Activated CD8-positive, alpha-beta memory T cell treated with anti-CD3 and anti-CD28 coated beads for 24 hours (primary cell): ENCODE results near the gene GSTP1.

Experiments
- DNase-seq: peaks from one replicate; pipeline ENCODE4 v3.0.0-alpha.2; 2020

GSTP1 gene

DNA sequence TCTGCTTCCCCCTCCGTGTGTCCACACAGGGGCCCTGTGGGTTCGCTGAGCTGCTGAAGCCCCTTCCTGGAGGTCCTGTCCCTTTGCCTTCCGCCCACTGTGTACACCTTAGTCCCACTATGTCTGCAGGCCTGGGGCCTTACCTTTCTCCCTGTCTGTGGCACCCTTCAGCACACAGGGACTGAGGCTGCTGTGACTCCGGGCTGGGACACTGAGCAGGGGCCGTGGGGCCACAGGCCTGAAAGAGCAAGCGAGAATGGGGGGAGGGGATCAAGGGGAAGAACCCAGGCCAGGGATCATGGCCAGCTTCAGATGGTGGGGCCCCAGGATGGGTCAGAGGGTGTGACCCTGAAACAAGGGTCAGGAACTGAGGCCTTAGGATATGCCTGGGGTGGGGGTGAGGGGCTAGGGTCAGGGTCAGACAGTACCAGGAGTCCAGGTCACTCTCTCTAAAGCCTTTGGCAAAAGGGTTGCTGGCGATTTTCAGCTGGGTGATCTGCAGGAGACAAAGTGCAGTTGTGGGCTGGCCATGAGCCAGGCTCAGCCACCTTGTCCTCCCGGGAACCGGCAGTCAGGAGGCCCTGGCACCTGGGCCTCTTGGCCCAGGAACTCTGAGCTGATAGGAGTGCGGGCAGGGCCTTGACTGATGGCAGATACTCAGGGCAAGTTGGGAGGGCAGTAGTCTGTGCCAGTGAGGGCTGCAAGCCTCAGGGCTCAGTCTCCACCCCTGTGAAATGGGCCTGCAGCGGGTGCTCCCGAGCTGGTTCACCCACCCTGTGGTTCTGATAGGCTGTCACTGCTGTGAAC lies 48.8 kb downstream of the GSTP1 start:
- no peak for DNase-seq

DNA sequence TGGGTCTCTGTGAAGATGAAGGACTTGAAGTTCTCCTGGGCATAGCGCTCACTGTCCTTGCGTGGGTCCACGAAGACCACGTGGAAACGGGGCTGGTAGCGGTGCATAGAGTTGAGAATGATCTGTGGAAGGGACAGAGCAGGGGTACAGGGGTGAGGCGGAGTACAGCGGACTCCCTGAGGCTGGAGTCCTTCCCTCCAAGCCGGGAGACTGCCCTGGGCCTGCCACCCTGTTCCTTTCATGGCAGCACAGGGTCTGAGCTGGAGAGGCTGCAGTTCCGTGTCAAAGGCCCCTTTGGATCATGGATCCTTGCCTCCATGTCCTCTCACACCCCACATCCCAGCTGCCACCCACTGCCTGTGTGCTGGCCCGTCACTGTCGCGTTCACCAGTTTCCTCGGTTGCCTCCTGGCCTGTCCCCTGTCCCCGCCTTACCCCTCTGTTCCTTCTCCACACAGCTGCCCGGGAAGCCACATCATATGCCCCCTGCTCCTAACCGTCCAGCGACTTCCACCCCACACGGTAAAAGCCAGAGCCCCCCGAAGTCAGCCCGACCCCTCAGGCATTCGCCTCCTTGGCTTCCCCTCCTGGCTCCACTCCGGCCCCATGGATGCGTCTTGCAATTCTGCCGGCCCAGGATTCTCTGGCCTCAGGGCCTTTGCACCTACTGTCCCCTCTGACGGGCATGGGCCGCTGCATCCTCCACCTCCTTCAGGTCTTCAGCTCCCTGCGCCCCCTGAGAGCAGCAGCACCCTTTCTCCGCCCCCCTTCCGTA lies 49.6 kb downstream of the GSTP1 start:
- DNase-seq, result no peak

DNA sequence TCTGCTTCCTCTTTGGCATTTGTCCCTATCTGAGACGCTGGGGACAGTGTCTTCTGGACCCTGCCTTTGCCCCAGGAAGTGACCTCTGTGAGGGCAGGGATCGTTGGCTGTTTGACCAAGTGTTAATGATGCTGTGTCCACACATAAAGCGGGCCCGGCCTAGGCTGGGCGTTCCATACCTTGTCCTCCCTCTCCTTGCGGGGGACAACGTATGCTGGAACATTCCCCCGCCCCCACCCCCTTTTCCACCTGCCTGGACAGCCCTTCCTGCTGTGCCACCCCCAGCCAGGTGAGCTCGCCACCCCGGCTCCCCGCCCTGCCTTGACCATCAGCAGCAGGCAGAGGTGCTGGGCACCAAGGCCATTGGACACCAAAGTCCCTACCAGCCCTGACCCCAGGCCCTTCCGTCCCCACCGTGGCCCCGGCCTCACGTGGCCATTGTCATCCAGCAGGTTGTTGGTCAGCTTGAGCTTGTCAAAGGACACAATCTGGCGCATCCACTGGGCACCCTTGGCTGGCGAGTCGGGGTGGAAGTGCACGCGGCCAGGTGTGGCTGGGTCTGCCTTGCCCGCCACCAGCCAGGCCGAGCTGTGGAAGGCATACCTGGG lies 50.2 kb downstream of the GSTP1 start:
- no peak for DNase-seq

DNA sequence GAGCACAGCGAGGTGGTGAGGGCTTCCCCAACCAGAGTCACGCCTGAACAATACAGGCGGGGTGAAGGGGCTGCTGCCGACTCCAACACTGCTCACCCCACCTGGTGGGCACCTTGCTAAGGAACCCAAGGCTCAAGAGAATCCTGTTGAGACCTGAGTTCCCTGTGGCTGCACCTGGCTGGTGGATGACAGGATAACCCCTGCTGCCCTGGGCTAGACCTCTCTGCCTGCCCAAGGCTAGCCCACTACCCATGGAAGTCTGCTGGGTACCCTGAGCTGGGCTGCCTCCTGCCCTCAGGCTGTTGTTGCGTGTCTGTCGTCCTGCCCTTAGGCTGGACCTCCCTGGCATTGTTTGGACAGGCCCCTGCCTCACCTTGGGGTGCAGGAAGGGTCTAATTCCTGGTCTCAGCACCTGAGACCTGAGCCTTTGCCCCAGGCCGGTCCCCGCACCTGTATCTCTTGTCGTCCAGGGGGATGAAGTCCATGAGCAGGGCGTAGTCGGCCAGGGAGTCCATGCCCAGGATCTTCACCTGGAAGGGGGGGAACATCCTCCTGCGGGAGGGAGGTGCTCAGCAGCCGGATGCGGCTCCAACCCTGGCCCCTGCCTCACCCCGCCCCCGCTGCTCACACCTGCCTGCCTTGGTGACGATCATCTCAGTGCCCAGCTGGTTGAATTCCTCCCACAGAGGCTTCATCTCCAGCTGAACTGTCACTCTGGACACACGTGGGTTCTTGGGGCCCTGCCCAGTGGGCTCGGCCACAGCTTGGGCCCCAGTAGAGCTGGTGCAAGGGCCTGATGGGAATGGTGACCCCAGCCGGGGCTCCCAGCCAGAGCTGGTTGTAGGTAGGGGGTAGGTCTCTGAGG lies 51.0 kb downstream of the GSTP1 start:
- DNase-seq, result no peak

DNA sequence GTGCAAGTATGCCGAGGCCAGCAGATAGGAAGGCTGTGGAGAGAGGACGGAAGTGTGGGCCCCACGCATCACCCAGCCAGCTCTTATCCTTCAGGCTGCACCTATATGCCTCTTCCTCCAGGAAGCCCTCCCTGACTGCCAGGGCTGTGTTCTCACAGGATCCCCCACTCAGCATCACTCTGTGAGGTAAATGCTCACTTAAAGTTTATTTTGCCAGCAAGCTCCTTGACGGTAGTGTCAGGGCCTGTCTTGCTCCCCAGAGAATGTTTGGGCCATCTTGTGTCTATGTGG lies 51.6 kb downstream of the GSTP1 start:
- no peak for DNase-seq
